ENCODE results near the gene FBXL16.

FBXL16 gene

GRCh38 chr16:689175-689897 is 16.3 kb downstream of the FBXL16 start:
- DNase-seq, result no peak

- DNase-seq, result no peak
Observed at GRCh38 chr16:687499-687898, 18.1 kb downstream of the FBXL16 start.

- DNase-seq, result no peak
Observed at GRCh38 chr16:686459-687260, 18.9 kb downstream of the FBXL16 start.

- no peak for DNase-seq
Observed at GRCh38 chr16:685967-686366, 19.6 kb downstream of the FBXL16 start.

- no peak for DNase-seq
Observed at GRCh38 chr16:684961-685696, 20.5 kb downstream of the FBXL16 start.

GRCh38 chr16:684071-684794 is 21.4 kb downstream of the FBXL16 start, which contains the start of gene JMJD8:
TSS of gene JMJD8 (minus strand) at chr16:684334. CDS start at chr16:684319, 15 bp downstream.
- peak; percentile 89 to 93 for DNase-seq

- DNase-seq, result no peak
Observed at GRCh38 chr16:683396-684070, 22.1 kb downstream of the FBXL16 start.

GRCh38 chr16:682493-683395 is 22.9 kb downstream of the FBXL16 start:
- DNase-seq, result no peak

- no peak for DNase-seq
Observed at GRCh38 chr16:681746-682427, 23.7 kb downstream of the FBXL16 start.

GRCh38 chr16:680967-681745 is 24.4 kb downstream of the FBXL16 start:
- no peak for DNase-seq

- DNase-seq, result no peak
Observed at GRCh38 chr16:680625-680945, 25.0 kb downstream of the FBXL16 start.

- DNase-seq, result peak; percentile 78 to 93
Observed at GRCh38 chr16:679814-680624, 25.6 kb downstream of the FBXL16 start, which contains the start of gene STUB1. TSS of gene STUB1 (plus strand) at chr16:680410. CDS start at chr16:680526, 116 bp downstream.

- DNase-seq, result peak in 1 of 2 donors; percentile 30
Observed at GRCh38 chr16:678858-679813, 26.5 kb downstream of the FBXL16 start.

- DNase-seq, result no peak
Observed at GRCh38 chr16:678209-678857, 27.3 kb downstream of the FBXL16 start.

- no peak for DNase-seq
Observed at GRCh38 chr16:677316-678190, 28.0 kb downstream of the FBXL16 start.

GRCh38 chr16:676913-677312 is 28.7 kb downstream of the FBXL16 start:
- no peak for DNase-seq

All from hippocampal formation (tissue), 2 donors.